Measurements from ENCODE around the gene CFD. TPM values are rescaled to one million over a fixed set of nuclear protein-coding genes. Genes with fewer than 3 reads are reported as not detected.

CFD gene
- polyA plus RNA-seq, 1 experiment = 0.77 TPM

- ChIA-PET POLR2A (no interaction called here), CTCF (interaction anchor here (1.2 kb wide), 1 partner anchor 9 kb away, joined by 3 read pairs; no protein-coding TSS in a partner anchor)
- no peak for TF ChIP-seq CTCF (IDR thresholded peaks at IDR 0.05; ENCODE audit: insufficient read depth, low read depth, low read length)
- Histone ChIP-seq H3K27me3 (ENCODE audit: control insufficient read depth, insufficient read depth, low read length) (no peaks in the 10 kb centered on the region), H3K36me3 (ENCODE audit: control insufficient read depth, insufficient read depth, low read length) (peaks cover 25% of the 10 kb centered on the region), H3K4me3 (ENCODE audit: low read depth, low read length) (no peak overlapping the region)
- no peak for DNase-seq (ENCODE audit: low read depth)
Measured at GRCh38 chr19:900302-901111, 41.0 kb downstream of the CFD start.

GRCh38 chr19:901216-902092 lies 42.0 kb downstream of the CFD start:
- ChIA-PET CTCF (no interaction called here), POLR2A (no interaction called here)
- TF ChIP-seq CTCF (IDR thresholded peaks at IDR 0.05; ENCODE audit: insufficient read depth, low read depth, low read length) = no peak
- no peak for DNase-seq (ENCODE audit: low read depth)
- no peaks in the 10 kb centered on the region for H3K27me3 ChIP-seq (ENCODE audit: control insufficient read depth, insufficient read depth, low read length)
- H3K36me3 ChIP-seq (ENCODE audit: control insufficient read depth, insufficient read depth, low read length) = peaks cover 25% of the 10 kb centered on the region
- H3K4me3 ChIP-seq (ENCODE audit: low read depth, low read length) = no peak overlapping the region

- Histone ChIP-seq H3K27me3 (ENCODE audit: control insufficient read depth, insufficient read depth, low read length) (no peaks in the 10 kb centered on the region), H3K36me3 (ENCODE audit: control insufficient read depth, insufficient read depth, low read length) (peaks cover 22% of the 10 kb centered on the region), H3K4me3 (ENCODE audit: low read depth, low read length) (no peak overlapping the region)
- DNase-seq (ENCODE audit: low read depth) = no peak
- CTCF ChIA-PET = no interaction called here
- POLR2A ChIA-PET = no interaction called here
- no peak for TF ChIP-seq CTCF (IDR thresholded peaks at IDR 0.05; ENCODE audit: insufficient read depth, low read depth, low read length)
Measured at GRCh38 chr19:902093-902370, 42.6 kb downstream of the CFD start.

GRCh38 chr19:902446-903226 lies 43.2 kb downstream of the CFD start:
- POLR2A ChIA-PET = no interaction called here
- DNase-seq (ENCODE audit: low read depth) = no peak
- no peak for TF ChIP-seq CTCF (IDR thresholded peaks at IDR 0.05; ENCODE audit: insufficient read depth, low read depth, low read length)
- Histone ChIP-seq H3K4me3 (ENCODE audit: low read depth, low read length) (no peak overlapping the region), H3K36me3 (ENCODE audit: control insufficient read depth, insufficient read depth, low read length) (peaks cover 21% of the 10 kb centered on the region), H3K27me3 (ENCODE audit: control insufficient read depth, insufficient read depth, low read length) (no peaks in the 10 kb centered on the region)
- CTCF ChIA-PET = interaction anchor here (0.9 to 1.2 kb wide), 2 partner anchors 38 to 342 kb away, joined by 3 read pairs; no protein-coding TSS in a partner anchor
